GM18951 (cell line): ENCODE measurements around the gene DDX54.
"Not testable (repeated sequence)": the region's sequence is repeated elsewhere in the genome, so short reads cannot be mapped to it uniquely, and the experiment has no call there.

Experiments
- POLR2A ChIP-seq: IDR thresholded peaks from 4 replicates; pipeline ENCODE4 v1.6.1; 2011; ENCODE audit warnings: mild to moderate bottlenecking; ENCODE audit not compliant: insufficient read length, insufficient read depth; ENCODE audit errors: extremely low read depth
- in situ Hi-C: fragments of 300-500 bp; cut with MboI; formaldehyde crosslinking; loops from one replicate; pipeline ENCODE4 v1.12.0; 2022; ENCODE audit warnings: low sequenced_read_pairs, mixed read lengths, inconsistent platforms; ENCODE audit not compliant: unreplicated experiment

DDX54 gene

DNA sequence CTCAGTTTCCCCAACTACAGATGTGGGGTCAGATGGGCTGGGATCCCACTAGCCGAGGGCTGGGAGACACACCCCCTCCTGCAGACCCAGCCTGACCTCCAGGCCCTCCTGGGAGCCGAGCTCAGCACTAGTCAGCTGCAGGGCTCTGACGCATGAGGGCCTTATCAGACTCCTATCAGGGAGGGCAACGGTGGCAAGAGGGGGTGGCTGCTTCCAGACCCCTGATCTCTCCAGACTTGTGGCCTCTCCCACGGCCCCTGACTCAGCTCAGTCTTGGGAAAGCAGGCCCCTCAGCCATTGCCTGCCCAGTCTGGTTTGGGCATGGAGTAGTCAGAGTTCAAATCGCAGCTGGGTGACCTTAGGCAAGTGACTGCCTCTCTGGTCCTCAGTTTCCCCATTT is 52.2 kb downstream of the DDX54 start:
- in situ Hi-C loops: no loop called here
- TF ChIP-seq POLR2A: no peak

DNA sequence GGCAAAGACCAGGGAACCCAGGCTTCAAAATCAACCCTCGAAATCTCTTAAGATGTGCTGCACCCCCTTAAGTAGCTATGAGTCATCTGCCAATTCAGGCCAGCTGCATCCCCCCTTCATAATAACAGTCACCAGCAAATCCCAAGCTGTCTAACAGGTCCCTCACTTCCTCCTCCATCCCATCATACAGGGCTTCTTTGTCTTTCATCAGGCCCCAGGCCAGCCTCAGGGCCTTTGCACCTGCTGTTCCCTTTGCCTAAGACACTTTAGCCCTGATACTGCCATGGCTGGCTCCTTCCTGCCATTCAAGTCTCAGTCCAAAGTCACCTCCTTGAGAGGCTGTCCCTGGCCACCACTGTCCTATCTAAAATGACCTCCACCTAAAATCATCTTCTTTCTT is 53.7 kb downstream of the DDX54 start:
- in situ Hi-C loops: no loop called here
- TF ChIP-seq POLR2A: no peak

- in situ Hi-C loops: no loop called here
- TF ChIP-seq POLR2A: no peak
Measured at GRCh38 chr12:113130457-113131135, 54.7 kb downstream of the DDX54 start.

- TF ChIP-seq POLR2A: no peak
- in situ Hi-C loops: no loop called here
Measured at GRCh38 chr12:113129664-113130456, 55.4 kb downstream of the DDX54 start.

DNA sequence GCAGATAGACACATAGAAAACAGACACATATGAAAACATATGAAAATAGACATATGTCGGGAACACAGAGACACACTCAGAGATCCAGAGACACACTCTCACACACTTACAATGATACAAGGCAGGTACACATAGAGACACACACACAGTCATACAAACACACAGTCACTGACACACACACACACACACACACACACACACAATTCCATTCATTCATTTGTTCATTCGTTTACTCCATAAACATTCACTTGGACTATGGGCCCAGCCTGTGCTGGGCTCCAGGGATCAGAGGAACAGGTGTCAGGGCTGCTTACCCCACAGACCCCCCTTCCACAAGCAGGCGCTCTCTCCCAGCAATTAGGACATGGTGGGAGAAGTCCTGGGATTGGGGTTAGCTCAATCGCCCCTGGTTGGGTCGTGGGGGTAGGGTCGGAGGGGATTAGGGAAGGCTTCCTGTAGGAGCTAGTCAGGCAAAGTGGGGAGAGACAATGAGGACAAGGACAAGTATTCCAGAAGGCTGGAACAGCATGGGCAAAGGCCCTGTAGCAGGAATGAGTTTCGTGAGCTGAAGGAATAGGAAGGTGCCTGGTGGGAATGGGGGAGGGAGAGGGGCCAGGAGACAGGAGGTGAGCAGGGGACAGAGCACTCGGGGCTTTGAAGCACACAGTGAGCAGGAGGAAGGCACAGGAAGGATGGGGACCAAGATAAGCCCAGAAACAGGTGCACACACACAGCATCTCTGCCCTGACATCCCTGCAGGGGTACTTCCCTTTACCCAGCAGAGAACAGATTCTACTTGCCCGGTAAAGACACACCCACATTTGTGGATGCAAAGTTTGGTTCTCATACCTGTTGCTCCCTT is 56.2 kb downstream of the DDX54 start:
- in situ Hi-C loops: no loop called here

GRCh38 chr12:113127791-113128199 is 57.5 kb downstream of the DDX54 start:
- TF ChIP-seq POLR2A: no peak
- in situ Hi-C loops: no loop called here

More for the DNA sequence above, 56.2 kb downstream of the DDX54 start:
- TF ChIP-seq POLR2A: no peak

GRCh38 chr12:113120670-113121370 is 64.5 kb downstream of the DDX54 start:
- in situ Hi-C loops: no loop called here
- TF ChIP-seq POLR2A: no peak

DNA sequence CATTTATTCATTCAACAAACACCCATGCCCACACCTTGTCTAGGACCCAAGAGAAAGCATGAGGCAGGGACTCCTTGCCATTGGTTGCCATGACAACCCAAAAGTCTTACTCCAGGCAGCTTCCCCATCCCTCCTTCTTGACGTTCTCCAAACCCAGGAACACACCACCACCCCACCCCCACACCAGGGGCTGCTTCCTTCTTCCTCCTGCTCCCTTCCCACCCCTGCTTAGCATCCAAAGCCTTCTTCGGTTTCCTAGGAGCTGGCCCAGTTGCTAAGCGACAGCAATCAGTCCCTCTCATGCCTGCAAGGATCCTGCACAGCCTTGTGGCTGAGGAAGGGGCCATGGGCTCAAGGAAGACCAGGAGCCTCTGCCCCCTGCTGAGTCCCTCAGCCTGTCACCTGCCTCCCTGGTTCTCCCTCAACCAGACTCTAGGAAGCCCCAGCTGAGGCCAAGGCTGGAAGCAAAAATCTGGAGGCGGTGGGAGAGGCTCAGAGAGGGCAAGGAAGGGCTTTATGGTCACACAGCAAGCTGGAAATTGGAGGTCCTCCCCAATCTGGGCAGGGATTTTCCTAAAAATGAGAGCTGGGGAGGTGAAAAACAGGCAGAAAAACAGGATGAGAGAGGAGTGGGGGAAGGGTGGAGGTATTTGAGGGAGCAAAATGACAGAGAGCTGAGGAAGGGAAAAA is 65.2 kb downstream of the DDX54 start:
- in situ Hi-C loops: no loop called here
- TF ChIP-seq POLR2A: no peak

- no peak for TF ChIP-seq POLR2A
- in situ Hi-C loops: no loop called here
Measured at GRCh38 chr12:113118142-113118541, 67.1 kb downstream of the DDX54 start.

- in situ Hi-C loops: not testable (repeated sequence)
Measured at GRCh38 chr12:113117684-113118083, 67.6 kb downstream of the DDX54 start.

DNA sequence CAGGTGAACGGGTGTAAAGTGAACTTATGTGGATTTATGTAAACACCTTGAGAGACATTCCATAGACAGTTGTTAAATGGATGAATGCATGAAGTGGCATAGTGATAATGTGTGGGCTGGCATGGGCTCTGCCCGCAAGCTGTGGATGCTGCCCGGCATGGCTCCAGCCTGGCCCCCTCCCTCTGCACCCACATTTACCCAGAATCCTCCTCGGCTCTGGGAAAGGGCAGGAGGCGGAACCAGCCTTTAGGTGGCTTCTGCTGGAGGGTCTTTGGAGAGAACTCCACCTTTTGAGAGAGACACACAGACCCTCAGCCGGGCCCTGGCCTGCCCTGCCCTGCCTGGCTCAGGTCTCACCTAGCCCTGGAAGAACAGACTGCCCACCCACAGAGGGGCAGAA is 68.4 kb downstream of the DDX54 start:
- in situ Hi-C loops: no loop called here
- TF ChIP-seq POLR2A: no peak

GRCh38 chr12:113115455-113116126 is 69.7 kb downstream of the DDX54 start:
- in situ Hi-C loops: no loop called here
- no peak for TF ChIP-seq POLR2A
